Fibroblast of peridontal ligament (primary cell): ENCODE measurements around the gene MCOLN1.

ENCODE experiments used
- DNase-seq: peaks from one replicate; pipeline ENCODE4 v3.0.0-alpha.2; 2010; ENCODE audit errors: extremely low read depth

The MCOLN1 gene

DNA sequence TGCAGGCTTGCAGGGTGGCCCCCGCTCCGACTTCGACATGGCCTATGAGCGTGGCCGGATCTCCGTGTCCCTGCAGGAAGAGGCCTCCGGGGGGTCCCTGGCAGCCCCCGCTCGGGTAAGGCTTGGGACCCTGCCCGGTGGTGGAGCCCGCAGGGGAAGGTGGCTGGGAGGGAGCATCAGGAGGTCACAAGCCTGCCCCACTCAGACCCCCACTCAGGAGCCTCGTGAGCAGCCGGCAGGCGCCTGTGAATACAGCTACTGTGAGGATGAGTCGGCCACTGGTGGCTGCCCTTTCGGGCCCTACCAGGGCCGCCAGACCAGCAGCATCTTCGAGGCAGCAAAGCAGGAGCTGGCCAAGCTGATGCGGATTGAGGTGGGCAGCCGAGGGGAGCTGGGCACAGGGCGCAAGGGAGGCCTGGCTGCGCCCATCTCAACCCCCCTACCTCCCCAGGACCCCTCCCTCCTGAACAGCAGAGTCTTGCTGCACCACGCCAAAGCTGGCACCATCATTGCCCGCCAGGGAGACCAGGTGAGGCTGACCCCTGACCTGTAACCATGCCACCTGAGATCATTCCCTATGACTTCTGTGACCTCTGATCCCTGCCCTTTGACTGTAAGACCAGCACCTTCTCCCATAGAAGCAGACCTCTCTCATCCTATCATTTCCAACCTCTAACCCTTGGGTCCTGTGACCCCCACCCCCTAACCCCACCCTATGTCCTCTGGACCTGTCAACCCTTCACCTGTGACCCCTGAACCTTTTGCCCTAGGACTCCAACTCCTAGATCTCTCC lies 20.3 kb downstream of the MCOLN1 start:
- DNase-seq = no peak

DNA sequence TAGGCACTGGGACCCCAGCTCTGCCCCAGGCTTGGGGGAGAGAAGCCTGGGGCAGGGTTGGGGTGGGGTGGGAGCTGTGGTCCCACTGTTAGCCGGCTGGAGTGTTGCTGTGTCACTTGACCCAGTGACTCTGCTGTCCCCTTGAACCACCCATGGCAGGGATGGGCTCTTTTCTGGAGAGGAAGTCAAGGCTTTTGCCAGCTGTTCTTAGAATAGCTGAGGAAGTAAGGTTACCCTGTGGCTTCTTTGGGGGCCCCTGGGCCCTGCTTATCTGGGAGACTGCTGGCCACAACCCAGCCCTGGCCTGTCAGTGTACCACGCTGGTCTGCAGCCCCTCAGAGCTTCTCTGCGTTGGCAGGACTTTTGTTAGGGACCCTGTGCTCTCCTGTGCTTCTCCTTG lies 22.2 kb downstream of the MCOLN1 start:
- DNase-seq = no peak

DNA sequence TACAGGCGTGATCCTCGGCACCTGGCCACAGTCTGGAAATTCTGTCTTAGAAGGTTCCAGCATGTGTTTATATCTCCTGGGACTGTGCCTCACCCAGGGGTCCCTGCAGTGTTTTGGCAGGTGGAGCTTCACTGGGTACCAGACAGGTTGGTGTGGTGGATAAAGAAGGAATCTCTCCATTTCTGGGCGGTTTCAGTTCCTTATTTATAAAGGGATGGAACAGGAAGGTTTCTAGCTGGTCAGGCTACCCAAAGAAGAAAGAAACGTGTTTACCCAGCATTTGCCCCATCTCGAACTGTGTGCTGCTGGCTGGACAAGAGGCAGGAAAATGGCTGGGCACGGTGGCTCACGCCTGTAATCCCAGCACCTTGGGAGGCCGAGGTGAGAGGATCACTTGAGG lies 22.9 kb downstream of the MCOLN1 start:
- DNase-seq = no peak

DNA sequence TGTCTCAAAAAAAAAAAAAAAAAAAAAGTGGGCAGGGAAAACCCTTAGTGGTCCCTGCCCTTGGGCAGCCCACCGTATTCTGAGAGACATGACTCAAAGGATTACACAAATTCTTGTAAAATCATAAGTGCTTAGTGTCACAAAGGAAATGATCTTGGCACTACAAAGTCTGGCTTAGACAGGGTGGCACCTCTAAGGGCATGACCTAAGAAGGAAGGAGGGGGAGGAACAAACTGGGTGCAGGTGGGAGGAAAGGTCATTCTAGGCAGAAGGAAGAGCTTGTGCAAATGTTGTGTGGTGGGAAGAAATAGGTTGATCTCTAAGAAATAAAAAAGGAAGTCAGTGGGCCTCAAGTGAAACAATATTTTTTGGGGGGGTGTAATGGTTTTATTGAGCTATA lies 23.5 kb downstream of the MCOLN1 start:
- no peak for DNase-seq

DNA sequence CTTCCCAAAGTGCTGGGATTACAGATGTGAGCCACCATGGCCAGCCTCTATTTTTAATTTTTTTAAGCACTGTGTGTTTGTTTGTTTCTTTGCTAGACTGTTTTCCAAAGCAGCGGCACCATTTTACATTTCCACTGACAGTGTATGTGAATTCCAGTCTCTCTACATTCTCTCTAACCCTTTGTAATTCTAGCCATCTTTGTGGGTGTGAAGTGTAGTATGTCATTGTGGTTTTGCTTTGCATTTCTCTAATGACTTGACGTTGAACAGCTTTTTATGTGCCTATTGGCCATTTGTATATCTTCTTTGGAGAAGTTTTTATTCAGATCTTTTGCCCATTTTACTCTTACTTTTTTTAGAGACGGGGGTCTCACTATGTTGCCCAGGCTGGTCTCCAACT lies 24.7 kb downstream of the MCOLN1 start:
- DNase-seq = no peak

DNA sequence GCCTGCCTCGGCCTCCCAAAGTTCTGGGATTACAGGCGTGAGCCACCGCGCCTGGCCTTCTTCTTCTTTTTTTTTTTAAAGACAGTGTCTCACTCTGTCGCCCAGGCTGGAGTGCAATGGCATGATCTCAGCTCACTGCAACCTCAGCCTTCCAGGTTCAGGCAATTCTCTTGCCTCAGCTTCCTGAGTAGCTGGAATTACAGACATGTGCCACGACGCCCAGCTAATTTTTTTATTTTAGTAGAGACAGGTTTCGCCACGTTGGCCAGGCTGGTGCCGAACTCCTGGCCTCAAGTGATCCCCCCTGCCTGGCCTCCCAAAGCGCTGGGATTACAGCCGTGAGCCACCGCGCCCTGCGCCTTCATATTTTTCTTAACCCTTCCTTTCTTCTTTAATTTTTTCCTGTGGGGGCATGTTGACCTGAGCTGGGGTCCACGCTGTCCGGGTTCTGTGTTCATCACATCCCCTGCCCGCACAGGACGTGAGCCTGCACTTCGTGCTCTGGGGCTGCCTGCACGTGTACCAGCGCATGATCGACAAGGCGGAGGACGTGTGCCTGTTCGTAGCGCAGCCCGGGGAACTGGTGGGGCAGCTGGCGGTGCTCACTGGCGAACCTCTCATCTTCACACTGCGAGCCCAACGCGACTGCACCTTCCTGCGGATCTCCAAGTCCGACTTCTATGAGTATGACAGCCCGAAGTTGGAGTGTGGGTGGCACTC lies 27.2 kb downstream of the MCOLN1 start:
- no peak for DNase-seq

DNA sequence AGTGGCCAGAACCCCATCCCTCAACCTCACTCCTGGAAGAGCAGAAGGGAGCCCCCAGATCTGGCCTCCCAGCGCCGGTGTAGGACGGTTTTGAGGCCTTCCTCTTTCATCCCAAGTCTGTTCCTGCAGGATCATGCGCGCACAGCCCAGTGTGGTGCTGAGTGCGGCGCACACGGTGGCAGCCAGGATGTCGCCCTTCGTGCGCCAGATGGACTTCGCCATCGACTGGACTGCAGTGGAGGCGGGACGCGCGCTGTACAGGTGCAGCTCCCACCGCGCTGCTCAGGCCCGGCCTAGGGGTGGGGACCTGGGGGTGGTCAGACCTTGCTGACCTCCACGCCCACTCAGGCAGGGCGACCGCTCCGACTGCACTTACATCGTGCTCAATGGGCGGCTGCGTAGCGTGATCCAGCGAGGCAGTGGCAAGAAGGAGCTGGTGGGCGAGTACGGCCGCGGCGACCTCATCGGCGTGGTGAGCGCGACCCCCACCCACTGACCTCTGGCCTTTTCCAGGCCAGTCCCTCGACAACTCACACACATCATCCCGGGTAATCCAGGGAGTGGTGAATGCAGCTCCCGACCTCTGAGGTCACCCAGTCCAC lies 27.8 kb downstream of the MCOLN1 start:
- no peak for DNase-seq

DNA sequence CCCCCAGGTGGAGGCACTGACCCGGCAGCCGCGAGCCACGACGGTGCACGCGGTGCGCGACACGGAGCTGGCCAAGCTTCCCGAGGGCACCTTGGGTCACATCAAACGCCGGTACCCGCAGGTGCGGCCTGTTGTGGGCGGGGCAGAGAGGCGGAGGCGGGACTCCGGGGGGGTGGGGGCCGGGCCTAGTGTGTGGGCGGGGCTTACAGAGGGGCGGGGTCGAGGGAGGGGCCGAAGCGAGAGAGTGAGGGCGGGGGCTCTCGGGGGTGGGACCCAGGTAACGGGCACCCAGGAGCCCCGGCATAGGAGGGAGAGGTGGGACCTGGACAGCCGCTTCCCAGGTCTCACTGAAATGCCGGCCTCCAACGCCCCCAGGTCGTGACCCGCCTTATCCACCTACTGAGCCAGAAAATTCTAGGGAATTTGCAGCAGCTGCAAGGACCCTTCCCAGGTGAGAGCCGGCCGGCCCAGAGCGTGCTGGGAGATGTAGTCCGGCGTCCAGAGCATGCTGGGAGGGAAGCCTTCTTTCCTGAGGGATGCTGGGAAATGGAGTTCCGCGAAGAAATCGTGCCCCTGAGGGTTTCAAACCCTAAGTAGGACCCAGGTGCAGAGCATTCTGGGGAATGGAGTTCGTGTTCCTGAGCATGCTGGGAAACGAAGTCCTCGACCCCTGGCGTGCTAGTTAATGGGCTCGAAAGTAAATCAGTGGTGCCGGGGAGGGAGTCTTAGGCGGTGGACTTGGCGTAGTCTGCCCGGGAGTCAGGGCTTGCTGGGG lies 28.8 kb downstream of the MCOLN1 start:
- DNase-seq = peak; percentile 9

DNA sequence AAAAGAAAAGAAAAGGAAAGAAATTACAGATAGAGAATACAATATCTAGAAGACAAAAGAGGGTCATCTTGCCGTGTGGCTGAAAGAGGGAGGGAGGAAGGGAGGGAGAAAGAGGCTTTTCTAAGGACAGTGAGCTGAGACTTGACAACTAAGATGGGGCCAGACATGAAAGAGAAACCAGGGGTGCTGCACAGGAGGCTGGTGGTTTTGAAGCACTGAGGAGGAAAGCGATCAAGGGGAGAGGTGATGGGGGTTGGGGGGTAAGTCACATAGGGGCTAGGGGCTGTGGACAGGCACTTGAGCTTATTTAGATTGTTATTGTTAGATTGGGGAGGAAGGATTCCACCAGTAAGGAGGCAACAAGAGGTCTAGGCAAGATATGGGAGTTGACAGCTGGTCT lies 30.4 kb downstream of the MCOLN1 start:
- DNase-seq = no peak

DNA sequence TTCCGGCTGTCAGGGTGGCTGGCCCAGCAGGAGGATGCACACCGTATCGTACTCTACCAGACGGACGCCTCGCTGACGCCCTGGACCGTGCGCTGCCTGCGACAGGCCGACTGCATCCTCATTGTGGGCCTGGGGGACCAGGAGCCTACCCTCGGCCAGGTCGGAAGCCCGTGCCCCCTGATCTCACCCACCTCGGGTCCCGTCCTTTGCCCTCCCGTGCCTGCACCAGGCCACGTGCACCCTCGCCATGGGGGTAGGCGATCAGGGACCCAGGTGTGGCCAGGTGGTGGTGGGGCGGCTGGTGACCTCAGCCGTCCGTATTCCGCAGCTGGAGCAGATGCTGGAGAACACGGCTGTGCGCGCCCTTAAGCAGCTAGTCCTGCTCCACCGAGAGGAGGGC lies 32.1 kb downstream of the MCOLN1 start:
- DNase-seq = no peak

DNA sequence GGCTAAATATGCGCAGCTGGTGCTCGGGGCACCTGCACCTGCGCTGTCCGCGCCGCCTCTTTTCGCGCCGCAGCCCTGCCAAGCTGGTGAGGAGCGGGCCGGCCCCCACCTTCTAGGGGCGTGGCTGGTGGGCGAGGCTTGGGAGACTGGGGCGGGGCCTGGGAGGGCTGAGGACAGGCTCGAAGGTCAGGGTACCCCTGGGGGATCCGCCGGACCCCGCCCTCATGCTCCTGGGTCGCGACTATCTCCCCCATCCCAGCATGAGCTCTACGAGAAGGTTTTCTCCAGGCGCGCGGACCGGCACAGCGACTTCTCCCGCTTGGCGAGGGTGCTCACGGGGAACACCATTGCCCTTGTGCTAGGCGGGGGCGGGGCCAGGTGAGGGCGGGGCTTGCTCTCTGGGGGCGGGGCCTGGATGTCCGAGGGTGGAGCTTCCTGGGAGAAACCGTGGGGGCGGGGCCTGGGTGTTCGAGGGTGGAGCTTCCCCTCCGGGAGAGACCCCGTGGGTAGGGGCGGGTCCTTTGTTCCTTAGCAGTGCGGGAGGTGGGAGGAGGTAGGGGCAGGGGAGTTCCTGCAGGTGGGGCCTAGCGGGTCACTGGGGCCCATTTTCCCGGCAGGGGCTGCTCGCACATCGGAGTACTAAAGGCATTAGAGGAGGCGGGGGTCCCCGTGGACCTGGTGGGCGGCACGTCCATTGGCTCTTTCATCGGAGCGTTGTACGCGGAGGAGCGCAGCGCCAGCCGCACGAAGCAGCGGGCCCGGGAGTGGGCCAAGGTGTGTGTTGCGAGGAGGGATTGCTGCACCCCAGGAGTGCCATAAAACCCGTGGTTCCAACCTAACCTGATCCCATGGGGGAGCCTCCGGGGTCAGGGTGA lies 32.8 kb downstream of the MCOLN1 start:
- DNase-seq = no peak

DNA sequence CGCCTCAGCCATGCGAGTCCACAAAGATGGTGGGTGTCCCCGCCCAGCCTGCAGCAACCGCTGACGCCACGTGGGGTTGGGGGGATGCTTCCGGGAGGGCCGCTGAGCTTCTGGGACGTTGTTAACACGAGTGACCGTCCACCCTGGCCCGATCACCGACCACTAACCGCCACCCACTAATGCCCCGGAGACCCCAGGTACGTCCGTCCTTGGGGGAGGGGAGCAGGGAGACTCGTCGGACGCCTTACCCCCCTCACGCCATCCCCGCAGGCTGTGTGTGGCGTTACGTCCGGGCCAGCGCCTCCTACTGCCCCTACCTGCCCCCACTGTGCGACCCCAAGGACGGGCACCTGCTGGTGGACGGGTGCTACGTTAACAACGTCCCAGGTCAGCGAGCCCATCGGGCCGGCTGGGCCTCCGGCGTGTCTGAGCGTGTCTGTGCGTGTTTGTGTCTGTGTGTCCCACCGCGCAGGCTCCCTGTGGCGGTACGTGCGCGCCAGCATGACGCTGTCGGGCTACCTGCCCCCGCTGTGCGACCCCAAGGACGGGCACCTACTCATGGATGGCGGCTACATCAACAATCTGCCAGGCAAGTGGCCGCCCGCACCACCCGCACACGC lies 34.4 kb downstream of the MCOLN1 start:
- DNase-seq = no peak

DNA sequence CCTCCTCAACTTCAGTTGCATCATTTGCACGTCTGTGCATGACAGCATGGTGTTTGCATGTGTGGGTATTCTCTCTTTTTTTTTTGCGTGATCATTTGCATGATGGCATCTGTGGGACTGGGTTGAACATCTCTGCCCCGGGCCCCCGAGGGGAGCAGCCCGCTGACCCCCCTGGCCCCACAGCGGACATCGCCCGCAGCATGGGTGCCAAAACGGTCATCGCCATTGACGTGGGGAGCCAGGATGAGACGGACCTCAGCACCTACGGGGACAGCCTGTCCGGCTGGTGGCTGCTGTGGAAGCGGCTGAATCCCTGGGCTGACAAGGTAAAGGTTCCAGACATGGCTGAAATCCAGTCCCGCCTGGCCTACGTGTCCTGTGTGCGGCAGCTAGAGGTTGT lies 36.2 kb downstream of the MCOLN1 start:
- DNase-seq = no peak

DNA sequence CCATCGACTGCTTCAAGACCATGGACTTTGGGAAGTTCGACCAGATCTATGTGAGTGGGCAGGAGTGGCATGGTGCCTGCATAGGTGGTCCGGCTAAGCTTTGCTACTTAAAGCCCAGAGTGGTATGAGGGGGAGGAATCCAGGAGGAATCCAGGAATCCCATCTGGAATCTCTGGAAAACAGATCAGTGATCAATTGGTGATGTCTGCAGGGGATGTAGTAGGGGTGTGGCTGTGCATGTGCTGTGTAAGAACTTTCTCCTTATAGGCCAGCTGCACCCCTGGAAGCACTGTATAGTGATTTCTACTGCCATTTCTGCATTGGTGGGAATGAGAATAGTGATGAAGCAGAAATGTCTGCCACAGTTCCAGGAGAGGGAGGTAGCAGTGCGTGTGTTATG lies 36.7 kb downstream of the MCOLN1 start:
- no peak for DNase-seq

DNA sequence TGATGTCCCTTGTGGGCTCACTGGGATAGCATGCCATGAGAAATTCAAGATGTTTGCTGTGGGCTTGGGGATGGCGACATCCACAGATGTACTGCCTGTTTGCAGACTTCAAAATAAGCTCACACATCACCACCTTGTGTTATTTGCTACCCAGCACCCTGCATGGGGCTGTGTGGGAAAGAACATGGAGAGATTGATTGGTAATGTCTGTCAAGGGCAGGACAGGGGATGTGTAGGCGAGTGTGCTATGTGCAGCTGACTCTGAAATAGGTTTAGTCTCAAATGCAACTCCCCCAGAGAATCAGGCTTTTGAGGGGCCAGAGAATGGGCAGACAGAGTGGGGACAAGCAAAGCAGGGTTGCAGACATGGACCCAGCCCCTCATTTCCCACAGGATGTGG lies 37.8 kb downstream of the MCOLN1 start:
- no peak for DNase-seq

DNA sequence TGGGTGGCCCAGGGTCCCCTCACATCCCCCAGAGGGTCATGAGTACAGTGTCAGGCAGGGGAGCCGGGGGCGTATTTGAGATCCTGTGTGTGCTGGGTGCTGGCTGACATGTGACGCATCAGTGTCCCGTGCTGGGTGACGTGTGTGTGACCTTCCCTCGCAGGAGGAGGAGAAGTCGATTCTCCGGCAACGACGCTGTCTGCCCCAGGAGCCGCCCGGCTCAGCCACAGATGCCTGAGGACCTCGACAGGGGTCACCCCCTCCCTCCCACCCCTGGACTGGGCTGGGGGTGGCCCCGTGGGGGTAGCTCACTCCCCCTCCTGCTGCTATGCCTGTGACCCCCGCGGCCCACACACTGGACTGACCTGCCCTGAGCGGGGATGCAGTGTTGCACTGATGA lies 38.9 kb downstream of the MCOLN1 start:
- no peak for DNase-seq

DNA sequence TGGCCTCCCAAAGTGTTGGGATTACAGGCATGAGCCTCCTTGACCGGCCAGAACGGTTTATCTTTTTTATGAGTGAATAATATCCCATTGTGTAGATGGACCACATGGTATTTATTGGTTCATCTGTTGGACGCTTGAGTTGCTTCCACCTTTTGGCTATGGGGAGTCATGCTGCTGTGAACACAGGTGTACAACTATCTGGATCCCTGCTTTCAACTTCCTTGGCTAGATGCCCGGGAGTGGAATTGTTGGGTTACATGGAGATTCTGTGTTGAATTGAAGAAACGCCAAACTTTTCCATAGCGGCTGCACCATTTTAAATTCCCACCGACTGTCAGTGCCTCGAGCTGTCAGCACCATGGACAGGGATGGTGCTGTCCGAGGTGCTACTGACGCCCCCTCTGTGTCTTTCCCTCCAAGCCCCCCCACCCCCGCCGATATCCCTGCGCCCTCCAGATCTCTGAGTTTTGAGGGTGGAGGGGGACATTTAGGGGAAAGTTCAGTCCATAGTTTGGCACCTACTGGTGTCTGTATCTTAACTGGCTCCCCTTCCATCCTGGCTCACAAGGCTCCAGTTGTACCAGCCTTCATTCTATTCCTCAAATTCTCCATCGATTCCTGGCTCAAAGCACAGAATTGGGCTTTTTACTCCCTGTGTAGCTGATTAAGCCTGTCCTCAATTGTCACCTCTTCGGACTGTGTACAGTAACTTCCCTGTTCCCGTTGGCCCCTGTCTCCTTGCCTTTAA lies 40.4 kb downstream of the MCOLN1 start:
- DNase-seq = peak; percentile 2

DNA sequence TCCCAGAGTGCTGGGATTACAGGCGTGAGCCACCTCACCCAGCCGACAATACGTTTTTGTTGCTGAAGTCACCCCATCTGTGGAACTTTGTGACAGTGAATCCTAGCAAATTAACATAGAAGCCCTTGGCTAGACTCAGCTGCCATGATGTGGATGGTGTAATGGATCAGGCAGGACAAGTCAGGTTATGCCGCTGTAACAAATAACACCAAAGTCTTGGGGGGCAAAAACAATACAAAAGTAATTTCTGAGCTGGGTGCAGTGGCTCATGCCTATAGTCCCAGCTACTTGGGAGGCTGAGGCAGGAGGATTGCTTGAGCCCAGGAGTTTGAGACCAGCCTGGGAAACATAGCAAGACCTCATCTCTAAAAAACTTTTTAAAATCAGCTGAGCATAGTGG lies 42.4 kb downstream of the MCOLN1 start:
- no peak for DNase-seq

DNA sequence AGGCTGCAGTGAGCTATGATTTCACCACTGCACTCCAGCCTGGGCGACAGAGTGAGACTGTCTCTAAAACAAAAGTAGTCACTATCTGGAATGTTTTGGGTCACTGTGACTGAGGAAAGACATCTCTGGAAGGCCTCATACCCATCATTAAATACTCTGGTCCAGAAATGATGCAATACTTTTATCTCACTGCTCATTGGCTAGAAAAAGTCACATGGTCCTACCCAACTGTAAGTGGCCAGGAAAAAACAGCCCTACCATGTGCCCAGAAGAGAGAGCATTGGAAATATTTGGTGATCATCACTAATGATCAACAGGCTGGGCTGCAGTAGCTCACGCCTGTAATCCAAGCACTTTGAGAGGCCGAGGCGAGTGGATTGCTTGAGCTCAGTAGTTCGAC lies 42.9 kb downstream of the MCOLN1 start:
- no peak for DNase-seq

DNA sequence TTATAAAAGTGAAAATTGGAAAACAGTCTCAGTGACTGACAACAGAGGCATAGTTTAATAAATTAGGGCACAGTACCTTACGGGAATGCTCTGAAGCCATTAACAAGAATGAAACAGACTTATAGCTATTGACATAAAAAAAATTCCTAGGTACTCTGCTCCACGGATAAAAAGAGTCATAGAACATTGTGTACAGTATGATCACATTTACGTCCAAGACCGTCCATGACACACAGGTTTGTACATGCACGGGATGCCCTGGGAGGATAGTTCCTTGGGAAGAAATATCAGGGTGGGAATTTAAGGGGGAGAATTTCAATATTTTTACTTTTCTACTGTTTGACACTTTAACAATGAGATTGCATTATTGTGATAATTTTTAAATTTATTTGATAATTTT lies 48.3 kb downstream of the MCOLN1 start:
- no peak for DNase-seq
